Measurements from ENCODE around the gene CELSR1.

CELSR1 gene

DNA sequence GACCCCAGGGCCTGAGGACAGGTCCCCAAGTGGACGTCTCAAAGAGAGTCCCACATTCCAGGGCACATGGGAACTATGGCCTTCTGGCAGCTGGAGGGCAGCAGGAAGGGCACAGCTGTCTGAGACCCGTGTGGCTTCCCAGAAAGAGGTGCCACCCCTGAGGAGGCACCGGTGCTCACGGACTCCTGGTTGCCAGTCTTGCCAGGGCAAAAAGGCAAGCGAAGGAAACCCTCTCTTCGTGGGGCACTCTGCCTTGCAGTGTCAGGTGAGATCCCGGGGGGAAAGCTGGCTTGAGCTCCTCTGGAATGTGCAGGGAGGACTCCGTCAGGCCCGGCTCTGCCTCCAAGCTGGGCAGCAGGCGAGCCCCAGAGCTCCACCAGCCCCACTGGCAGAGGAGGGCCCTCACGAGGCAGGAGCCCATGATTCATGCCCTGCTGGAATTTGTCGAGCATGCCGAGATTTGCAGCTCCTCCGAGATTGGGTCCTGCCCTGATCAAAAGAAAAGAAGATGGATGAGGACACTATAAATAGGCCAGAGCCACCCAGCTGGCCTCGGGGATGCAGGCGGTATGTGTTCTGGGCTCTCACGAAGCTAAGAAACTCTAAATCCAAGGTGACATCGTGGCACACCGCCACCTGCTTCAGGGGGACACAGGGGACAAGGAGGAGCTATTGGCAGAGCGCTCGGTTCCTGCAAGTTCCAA lies 9.9 kb upstream of the CELSR1 start:
- Mint-ChIP-seq H3K36me3 (ENCODE audit: low read depth) (no peaks in the 10 kb centered on the region), H3K27ac (no peak overlapping the region), H3K27me3 (peaks cover 16% of the 10 kb centered on the region), H3K9me3 (peaks cover under 1% of the 10 kb centered on the region), H3K4me1 (ENCODE audit: low read depth) (peaks cover 4% of the 10 kb centered on the region), H3K4me3 (no peak overlapping the region)

GRCh38 chr22:46546466-46547178 lies 9.2 kb upstream of the CELSR1 start:
- Mint-ChIP-seq H3K27ac (no peak overlapping the region), H3K4me3 (no peak overlapping the region), H3K36me3 (ENCODE audit: low read depth) (no peaks in the 10 kb centered on the region), H3K9me3 (no peaks in the 10 kb centered on the region), H3K27me3 (peaks cover 16% of the 10 kb centered on the region), H3K4me1 (ENCODE audit: low read depth) (peaks cover 4% of the 10 kb centered on the region)

DNA sequence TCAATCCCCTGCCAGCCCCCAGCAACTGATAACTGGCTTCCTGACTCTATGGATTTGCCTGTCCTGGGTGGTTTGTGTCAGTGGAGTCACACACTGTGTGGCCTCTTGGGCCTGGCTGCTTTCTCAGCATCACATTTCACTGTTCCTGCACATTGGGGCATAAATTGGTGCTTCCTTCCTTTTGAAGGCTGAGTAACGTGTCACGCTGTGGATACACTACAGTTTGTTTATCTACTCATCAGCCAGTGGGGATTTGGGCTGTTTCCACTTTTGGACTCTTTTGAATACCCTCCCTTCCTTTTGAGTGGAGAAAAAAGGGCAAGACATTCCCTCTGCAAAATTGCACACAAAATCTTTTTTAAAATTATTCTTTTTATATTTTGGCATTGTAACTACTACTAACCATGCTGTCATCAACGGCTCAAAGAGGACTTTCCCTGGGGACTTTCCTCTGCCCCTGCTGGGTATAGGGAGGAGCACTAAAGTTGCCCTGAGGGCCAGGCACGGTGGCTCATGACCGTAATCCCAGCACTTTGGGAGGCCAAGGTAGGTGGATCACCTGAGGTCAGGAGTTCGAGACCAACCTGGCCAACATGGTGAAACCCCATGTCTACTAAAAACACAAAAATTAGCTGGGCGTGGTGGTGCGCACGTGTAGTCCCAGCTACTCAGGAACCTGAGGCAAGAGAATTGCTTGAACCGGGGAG lies 7.8 kb upstream of the CELSR1 start:
- Mint-ChIP-seq H3K27me3 (peaks cover 19% of the 10 kb centered on the region), H3K4me1 (ENCODE audit: low read depth) (peaks cover 4% of the 10 kb centered on the region), H3K27ac (no peak overlapping the region)

GRCh38 chr22:46542011-46542985 lies 4.9 kb upstream of the CELSR1 start:
- H3K27ac Mint-ChIP-seq, result no peak overlapping the region
- no peaks in the 10 kb centered on the region for H3K36me3 Mint-ChIP-seq (ENCODE audit: low read depth)
- no peaks in the 10 kb centered on the region for H3K9me3 Mint-ChIP-seq
- H3K4me1 Mint-ChIP-seq (ENCODE audit: low read depth), result peaks cover 10% of the 10 kb centered on the region
- peaks cover 33% of the 10 kb centered on the region for H3K27me3 Mint-ChIP-seq
- no peak overlapping the region for H3K4me3 Mint-ChIP-seq

More for the DNA sequence above, 7.8 kb upstream of the CELSR1 start:
- Mint-ChIP-seq H3K9me3 (no peaks in the 10 kb centered on the region), H3K36me3 (ENCODE audit: low read depth) (no peaks in the 10 kb centered on the region), H3K4me3 (no peak overlapping the region)

GRCh38 chr22:46541536-46541935 lies 4.1 kb upstream of the CELSR1 start:
- Mint-ChIP-seq H3K27me3 (peaks cover 33% of the 10 kb centered on the region), H3K9me3 (no peaks in the 10 kb centered on the region), H3K4me1 (ENCODE audit: low read depth) (peaks cover 10% of the 10 kb centered on the region), H3K4me3 (no peak overlapping the region), H3K27ac (no peak overlapping the region), H3K36me3 (ENCODE audit: low read depth) (no peaks in the 10 kb centered on the region)

DNA sequence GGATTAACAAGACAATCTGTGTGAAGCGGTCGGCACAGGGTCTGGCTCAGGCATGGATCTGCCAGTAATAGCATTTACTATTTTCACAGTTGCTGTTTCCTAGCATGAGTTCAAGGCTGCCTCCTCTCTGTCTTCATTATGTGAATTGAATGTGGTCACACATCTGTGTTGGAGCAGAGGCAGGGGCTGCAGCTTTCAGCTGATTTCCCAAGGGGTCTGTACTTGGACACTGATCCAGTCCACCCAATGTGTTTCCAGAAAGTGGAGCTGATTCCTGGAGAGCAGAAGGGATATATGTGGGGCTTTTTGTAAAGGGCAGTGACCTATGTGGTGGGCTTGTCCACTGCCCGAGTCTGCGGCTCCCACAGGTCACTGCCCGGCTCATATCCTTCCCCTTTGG lies 3.5 kb upstream of the CELSR1 start:
- Mint-ChIP-seq H3K27ac (no peak overlapping the region), H3K4me1 (ENCODE audit: low read depth) (peaks cover 10% of the 10 kb centered on the region), H3K36me3 (ENCODE audit: low read depth) (no peaks in the 10 kb centered on the region), H3K4me3 (no peak overlapping the region), H3K9me3 (no peaks in the 10 kb centered on the region), H3K27me3 (peaks cover 32% of the 10 kb centered on the region)

GRCh38 chr22:46539169-46539568 lies 1.7 kb upstream of the CELSR1 start:
- Mint-ChIP-seq H3K36me3 (ENCODE audit: low read depth) (no peaks in the 10 kb centered on the region), H3K4me3 (no peak overlapping the region), H3K27me3 (peaks cover 32% of the 10 kb centered on the region), H3K27ac (no peak overlapping the region), H3K4me1 (ENCODE audit: low read depth) (peaks cover 6% of the 10 kb centered on the region), H3K9me3 (no peaks in the 10 kb centered on the region)

DNA sequence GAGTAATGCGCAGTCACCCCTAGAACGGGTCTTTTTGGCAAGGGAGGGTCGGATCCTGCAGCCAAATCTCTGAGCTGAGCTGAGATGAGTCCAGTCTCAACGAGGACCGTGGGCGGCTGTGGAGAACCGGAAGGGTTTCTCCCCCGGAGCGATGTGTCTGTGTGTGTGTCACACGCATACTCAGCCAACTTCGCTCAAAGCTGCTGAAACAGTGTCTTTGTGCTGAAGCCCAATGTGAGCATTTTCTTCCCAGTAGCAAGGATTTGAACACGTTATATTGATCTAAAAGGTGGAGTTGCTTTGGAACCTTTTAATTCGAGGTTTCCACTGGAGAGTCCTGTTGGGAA lies 1.4 kb upstream of the CELSR1 start:
- peaks cover 6% of the 10 kb centered on the region for H3K4me1 Mint-ChIP-seq (ENCODE audit: low read depth)
- H3K27ac Mint-ChIP-seq, result no peak overlapping the region
- no peak overlapping the region for H3K4me3 Mint-ChIP-seq
- peaks cover 32% of the 10 kb centered on the region for H3K27me3 Mint-ChIP-seq
- H3K9me3 Mint-ChIP-seq, result no peaks in the 10 kb centered on the region
- H3K36me3 Mint-ChIP-seq (ENCODE audit: low read depth), result no peaks in the 10 kb centered on the region

GRCh38 chr22:46537946-46538813 lies 760 bp upstream of the CELSR1 start:
- no peaks in the 10 kb centered on the region for H3K36me3 Mint-ChIP-seq (ENCODE audit: low read depth)
- H3K27me3 Mint-ChIP-seq, result peaks cover 32% of the 10 kb centered on the region
- H3K4me1 Mint-ChIP-seq (ENCODE audit: low read depth), result peaks cover 6% of the 10 kb centered on the region
- no peak overlapping the region for H3K27ac Mint-ChIP-seq
- H3K9me3 Mint-ChIP-seq, result no peaks in the 10 kb centered on the region
- H3K4me3 Mint-ChIP-seq, result peak overlapping the region; percentile 26

- Mint-ChIP-seq H3K36me3 (ENCODE audit: low read depth) (no peaks in the 10 kb centered on the region), H3K4me1 (ENCODE audit: low read depth) (peaks cover 6% of the 10 kb centered on the region), H3K4me3 (no peak overlapping the region), H3K27ac (no peak overlapping the region), H3K27me3 (peaks cover 32% of the 10 kb centered on the region), H3K9me3 (no peaks in the 10 kb centered on the region)
These were observed 739 bp downstream of the CELSR1 start for GRCh38 chr22:46536537-46537224.

DNA sequence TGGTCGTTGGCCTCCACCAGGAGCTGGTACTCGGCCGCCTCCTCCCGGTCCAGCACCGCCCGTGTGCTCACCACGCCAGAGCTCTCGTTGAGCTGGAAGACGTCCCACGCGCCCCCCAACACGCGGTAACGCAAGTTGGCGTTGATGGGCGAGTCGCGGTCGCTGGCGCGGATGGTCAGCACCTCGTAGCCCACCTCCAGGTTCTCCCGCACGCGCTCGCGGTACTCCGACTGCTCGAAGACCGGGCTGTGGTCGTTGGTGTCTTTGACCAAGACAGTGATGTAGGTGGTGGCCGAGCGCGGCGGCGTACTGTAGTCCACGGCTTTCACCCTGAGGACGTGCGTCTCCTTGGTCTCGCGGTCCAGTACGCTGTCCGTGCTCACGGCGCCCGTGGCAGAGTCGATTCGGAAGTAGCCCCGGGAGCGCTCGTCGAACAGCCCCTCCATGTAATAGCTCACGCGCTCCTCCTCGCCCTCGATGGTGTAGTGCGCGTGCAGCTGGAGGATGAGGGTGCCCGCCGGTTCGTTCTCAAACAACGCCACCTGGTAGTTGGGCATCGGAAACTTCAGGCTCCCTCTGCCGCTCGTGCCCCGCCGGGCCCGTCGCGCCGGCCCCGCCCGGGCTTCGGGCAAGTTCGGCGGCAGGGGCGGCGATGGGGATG lies 1.4 kb downstream of the CELSR1 start:
- H3K4me3 Mint-ChIP-seq, result no peak overlapping the region
- H3K27ac Mint-ChIP-seq, result no peak overlapping the region
- peaks cover 6% of the 10 kb centered on the region for H3K4me1 Mint-ChIP-seq (ENCODE audit: low read depth)
- H3K9me3 Mint-ChIP-seq, result no peaks in the 10 kb centered on the region
- peaks cover 32% of the 10 kb centered on the region for H3K27me3 Mint-ChIP-seq
- no peaks in the 10 kb centered on the region for H3K36me3 Mint-ChIP-seq (ENCODE audit: low read depth)

DNA sequence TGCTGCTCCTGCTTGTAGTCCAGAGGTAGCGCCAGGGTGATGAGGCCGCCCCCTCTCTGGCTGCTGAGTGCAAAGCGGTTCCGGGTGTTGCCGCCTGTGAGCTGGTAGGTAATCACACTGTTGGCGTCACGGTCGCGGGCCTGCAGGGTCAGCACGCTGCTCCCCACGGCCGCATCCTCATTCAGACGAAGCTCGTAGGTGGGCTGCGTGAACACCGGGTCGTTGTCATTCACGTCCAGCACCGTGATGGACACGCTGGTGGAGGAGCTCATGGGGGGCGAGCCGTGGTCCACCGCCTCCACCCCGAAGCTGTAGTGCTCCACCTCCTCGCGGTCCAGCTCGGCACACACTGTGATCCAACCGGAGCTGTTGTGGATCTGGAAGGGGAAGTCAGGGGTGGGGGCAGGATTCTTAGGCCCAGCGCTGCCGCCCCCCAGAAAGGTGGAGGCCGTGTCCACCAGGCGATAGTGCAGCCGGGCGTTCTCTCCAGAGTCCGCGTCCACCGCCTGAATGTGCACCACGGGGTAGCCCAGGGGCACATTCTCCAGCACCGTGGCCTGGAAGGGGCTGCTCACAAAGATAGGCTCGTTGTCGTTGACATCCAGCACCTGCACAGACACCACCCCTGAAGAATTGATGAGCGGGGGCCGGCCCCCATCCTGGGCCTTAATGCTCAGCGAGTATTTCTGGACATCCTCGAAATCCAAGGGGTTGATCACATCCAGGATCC lies 2.4 kb downstream of the CELSR1 start:
- H3K27me3 Mint-ChIP-seq, result peaks cover 25% of the 10 kb centered on the region
- H3K4me1 Mint-ChIP-seq (ENCODE audit: low read depth), result peaks cover 6% of the 10 kb centered on the region
- H3K27ac Mint-ChIP-seq, result no peak overlapping the region
- H3K9me3 Mint-ChIP-seq, result no peaks in the 10 kb centered on the region
- no peaks in the 10 kb centered on the region for H3K36me3 Mint-ChIP-seq (ENCODE audit: low read depth)
- no peak overlapping the region for H3K4me3 Mint-ChIP-seq

Data from stimulated activated naive CD8-positive, alpha-beta T cell treated with anti-CD3 and anti-CD28 coated beads, Interleukin-15, Interleukin-2, amounts not matched to agents 100 ng/mL and 50 ng/mL, for 24 hours (primary cell).